DND-41 (cell line): Measurements from ENCODE around the gene GM2A.

ENCODE experiments used
- CTCF ChIP-seq: IDR thresholded peaks from 2 replicates; pipeline ENCODE4 v1.5.1; 2012; ENCODE audit warnings: borderline replicate concordance, low read length, moderate library complexity, mild to moderate bottlenecking; ENCODE audit not compliant: poor library complexity, severe bottlenecking; ENCODE audit errors: extremely low read depth
- EZH2 ChIP-seq: IDR thresholded peaks from 3 replicates; pipeline ENCODE4 v1.6.1; 2012; ENCODE audit warnings: borderline replicate concordance, low read depth, mild to moderate bottlenecking, moderate library complexity, low read length, inconsistent platforms; ENCODE audit not compliant: severe bottlenecking

- TF ChIP-seq CTCF (no peak), EZH2 (no peak)
Measured at GRCh38 chr5:151223447-151224264, 29.3 kb upstream of the GM2A start, which contains the start of gene CCDC69.
